ENCODE data around the gene ATAD3C. TPM values are rescaled to one million over a fixed set of nuclear protein-coding genes. Genes with fewer than 3 reads are reported as not detected.
A peak's percentile ranks its signal among the peaks of the same experiment; 100 is the strongest.
"Not testable (repeated sequence)": the region's sequence is repeated elsewhere in the genome, so short reads cannot be mapped to it uniquely, and the experiment has no call there.

ATAD3C gene
- polyA plus RNA-seq, 1 donor from 2014 or later = 6.2 TPM

- no peaks in the 10 kb centered on the region for H3K36me3 Mint-ChIP-seq
- peaks cover 11% of the 10 kb centered on the region for H3K27me3 Mint-ChIP-seq
- peaks cover 0 to 2% (median 0%) of the 10 kb centered on the region in 3 donors for H3K4me1 Mint-ChIP-seq
- no peaks in the 10 kb centered on the region for H3K9me3 Mint-ChIP-seq
- H3K27ac Mint-ChIP-seq = no peak overlapping the region
- no peak overlapping the region for H3K4me3 Mint-ChIP-seq
These were observed 8.2 kb upstream of the ATAD3C start for GRCh38 chr1:1441002-1441888.

- no peak overlapping the region for H3K4me3 Mint-ChIP-seq
- H3K9me3 Mint-ChIP-seq = no peaks in the 10 kb centered on the region
- H3K27ac Mint-ChIP-seq = no peak overlapping the region
- peaks cover 0 to 2% (median 0%) of the 10 kb centered on the region in 3 donors for H3K4me1 Mint-ChIP-seq
- H3K36me3 Mint-ChIP-seq = no peaks in the 10 kb centered on the region
- peaks cover 11% of the 10 kb centered on the region for H3K27me3 Mint-ChIP-seq
These were observed 7.3 kb upstream of the ATAD3C start for GRCh38 chr1:1442069-1442770.

GRCh38 chr1:1446631-1447030 is 2.9 kb upstream of the ATAD3C start:
- H3K9me3 Mint-ChIP-seq, H3K36me3 Mint-ChIP-seq, H3K4me3 Mint-ChIP-seq, H3K27me3 Mint-ChIP-seq, H3K27ac Mint-ChIP-seq, H3K4me1 Mint-ChIP-seq: not testable (repeated sequence)

- not testable (repeated sequence) for H3K36me3 Mint-ChIP-seq, H3K9me3 Mint-ChIP-seq, H3K27me3 Mint-ChIP-seq, H3K4me1 Mint-ChIP-seq, H3K27ac Mint-ChIP-seq, H3K4me3 Mint-ChIP-seq
These were observed 1.1 kb downstream of the ATAD3C start for GRCh38 chr1:1450616-1451015.

GRCh38 chr1:1451696-1452364 is 2.3 kb downstream of the ATAD3C start:
- H3K27ac Mint-ChIP-seq = no peak overlapping the region
- peaks cover 3% of the 10 kb centered on the region for H3K27me3 Mint-ChIP-seq
- H3K4me1 Mint-ChIP-seq = no peaks in the 10 kb centered on the region

GRCh38 chr1:1452365-1452739 is 2.9 kb downstream of the ATAD3C start:
- H3K9me3 Mint-ChIP-seq, H3K36me3 Mint-ChIP-seq, H3K4me3 Mint-ChIP-seq, H3K27me3 Mint-ChIP-seq, H3K27ac Mint-ChIP-seq, H3K4me1 Mint-ChIP-seq: not testable (repeated sequence)

More at GRCh38 chr1:1451696-1452364, 2.3 kb downstream of the ATAD3C start:
- Mint-ChIP-seq H3K4me3 (no peak overlapping the region), H3K9me3 (no peaks in the 10 kb centered on the region), H3K36me3 (no peaks in the 10 kb centered on the region)

- no peak overlapping the region for H3K27ac Mint-ChIP-seq
- no peaks in the 10 kb centered on the region for H3K4me1 Mint-ChIP-seq
- H3K27me3 Mint-ChIP-seq = peaks cover 3% of the 10 kb centered on the region
- no peaks in the 10 kb centered on the region for H3K36me3 Mint-ChIP-seq
- no peak overlapping the region for H3K4me3 Mint-ChIP-seq
- H3K9me3 Mint-ChIP-seq = no peaks in the 10 kb centered on the region
These were observed 3.4 kb downstream of the ATAD3C start for GRCh38 chr1:1452882-1453281.

- H3K4me3 Mint-ChIP-seq, H3K4me1 Mint-ChIP-seq, H3K9me3 Mint-ChIP-seq, H3K27me3 Mint-ChIP-seq, H3K27ac Mint-ChIP-seq, H3K36me3 Mint-ChIP-seq: not testable (repeated sequence)
These were observed 5.0 kb downstream of the ATAD3C start for GRCh38 chr1:1454286-1455056.

- Mint-ChIP-seq H3K36me3 (no peaks in the 10 kb centered on the region), H3K27ac (no peak overlapping the region), H3K4me1 (no peaks in the 10 kb centered on the region), H3K9me3 (no peaks in the 10 kb centered on the region), H3K27me3 (no peaks in the 10 kb centered on the region), H3K4me3 (no peak overlapping the region)
These were observed 5.9 kb downstream of the ATAD3C start for GRCh38 chr1:1455366-1455884.

GRCh38 chr1:1455934-1456333 is 6.4 kb downstream of the ATAD3C start:
- not testable (repeated sequence) for H3K27ac Mint-ChIP-seq, H3K27me3 Mint-ChIP-seq, H3K9me3 Mint-ChIP-seq, H3K4me3 Mint-ChIP-seq, H3K36me3 Mint-ChIP-seq, H3K4me1 Mint-ChIP-seq

GRCh38 chr1:1456683-1457255 is 7.3 kb downstream of the ATAD3C start:
- H3K4me3 Mint-ChIP-seq, H3K4me1 Mint-ChIP-seq, H3K36me3 Mint-ChIP-seq, H3K27me3 Mint-ChIP-seq, H3K27ac Mint-ChIP-seq, H3K9me3 Mint-ChIP-seq: not testable (repeated sequence)

- H3K9me3 Mint-ChIP-seq, H3K4me1 Mint-ChIP-seq, H3K4me3 Mint-ChIP-seq, H3K27me3 Mint-ChIP-seq, H3K27ac Mint-ChIP-seq, H3K36me3 Mint-ChIP-seq: not testable (repeated sequence)
These were observed 9.7 kb downstream of the ATAD3C start for GRCh38 chr1:1459156-1459555.

GRCh38 chr1:1459711-1460110 is 10.2 kb downstream of the ATAD3C start:
- not testable (repeated sequence) for H3K36me3 Mint-ChIP-seq, H3K9me3 Mint-ChIP-seq, H3K4me3 Mint-ChIP-seq, H3K27me3 Mint-ChIP-seq, H3K4me1 Mint-ChIP-seq
- H3K27ac Mint-ChIP-seq = peak overlapping the region in 1 of 3 donors; percentile 71

- Mint-ChIP-seq H3K27ac (no peak overlapping the region), H3K4me1 (no peaks in the 10 kb centered on the region), H3K27me3 (no peaks in the 10 kb centered on the region), H3K36me3 (no peaks in the 10 kb centered on the region), H3K9me3 (no peaks in the 10 kb centered on the region), H3K4me3 (no peak overlapping the region)
These were observed 11.1 kb downstream of the ATAD3C start for GRCh38 chr1:1460540-1461130.

Data from IgD-negative memory B cell (primary cell).